ENCODE results near the gene MUL1. TPM values are rescaled to one million over a fixed set of nuclear protein-coding genes. Genes with fewer than 3 reads are reported as not detected.
A peak's percentile ranks its signal among the peaks of the same experiment; 100 is the strongest.
"Not testable (repeated sequence)": the region's sequence is repeated elsewhere in the genome, so short reads cannot be mapped to it uniquely, and the experiment has no call there.

The MUL1 gene
- total RNA-seq, 1 donor from 2014 or later = 36.0 TPM

- no peak for DNase-seq (ENCODE audit: low read depth, low spot score)
These were observed 3.8 kb upstream of the MUL1 start for GRCh38 chr1:20511518-20512428.

GRCh38 chr1:20508411-20508771, 440 bp upstream of the MUL1 start:
- no peak for DNase-seq (ENCODE audit: low read depth, low spot score)

GRCh38 chr1:20507248-20507563, 745 bp downstream of the MUL1 start:
- DNase-seq (ENCODE audit: low read depth, low spot score) = no peak

- DNase-seq (ENCODE audit: low read depth, low spot score) = no peak
These were observed 2.5 kb downstream of the MUL1 start for GRCh38 chr1:20505488-20505887.

- no peak for DNase-seq (ENCODE audit: low read depth, low spot score)
These were observed 7.2 kb downstream of the MUL1 start for GRCh38 chr1:20500716-20501115.

- DNase-seq (ENCODE audit: low read depth, low spot score) = no peak
These were observed 8.2 kb downstream of the MUL1 start for GRCh38 chr1:20499718-20500117.

- DNase-seq (ENCODE audit: low read depth, low spot score) = no peak
These were observed 8.8 kb downstream of the MUL1 start for GRCh38 chr1:20499105-20499504.

GRCh38 chr1:20498116-20498515, 9.8 kb downstream of the MUL1 start:
- DNase-seq (ENCODE audit: low read depth, low spot score) = no peak

- no peak for DNase-seq (ENCODE audit: low read depth, low spot score)
These were observed 10.4 kb downstream of the MUL1 start for GRCh38 chr1:20497506-20497905.

GRCh38 chr1:20496725-20497383, 11.1 kb downstream of the MUL1 start:
- DNase-seq (ENCODE audit: low read depth, low spot score) = not testable (repeated sequence)

GRCh38 chr1:20496241-20496661, 11.7 kb downstream of the MUL1 start:
- no peak for DNase-seq (ENCODE audit: low read depth, low spot score)

GRCh38 chr1:20495661-20496060, 12.3 kb downstream of the MUL1 start:
- no peak for DNase-seq (ENCODE audit: low read depth, low spot score)

GRCh38 chr1:20494609-20495311, 13.2 kb downstream of the MUL1 start:
- peak; percentile 54 for DNase-seq (ENCODE audit: low read depth, low spot score)

- peak; percentile 82 for DNase-seq (ENCODE audit: low read depth, low spot score)
These were observed 13.9 kb downstream of the MUL1 start for GRCh38 chr1:20493839-20494608.

GRCh38 chr1:20493309-20493708, 14.6 kb downstream of the MUL1 start:
- DNase-seq (ENCODE audit: low read depth, low spot score) = no peak

- DNase-seq (ENCODE audit: low read depth, low spot score) = no peak
These were observed 15.2 kb downstream of the MUL1 start for GRCh38 chr1:20492751-20493150.

- no peak for DNase-seq (ENCODE audit: low read depth, low spot score)
These were observed 16.1 kb downstream of the MUL1 start for GRCh38 chr1:20491866-20492265.

- no peak for DNase-seq (ENCODE audit: low read depth, low spot score)
These were observed 16.8 kb downstream of the MUL1 start for GRCh38 chr1:20491178-20491577.

GRCh38 chr1:20487236-20487590, 20.7 kb downstream of the MUL1 start:
- no peak for DNase-seq (ENCODE audit: low read depth, low spot score)

GRCh38 chr1:20486457-20487235, 21.3 kb downstream of the MUL1 start:
- no peak for DNase-seq (ENCODE audit: low read depth, low spot score)

Measured in pulmonary artery endothelial cell (primary cell).